A673 (cell line): ENCODE measurements around the gene DPH1. TPM values are rescaled to one million over a fixed set of nuclear protein-coding genes. Genes with fewer than 3 reads are reported as not detected.

Experiments used
- BruUV-seq: library from RNA; stranded (reverse); fragments of 400-500 nt; replicated peaks from 2 replicates; lab custom pipeline; 2021; lab: Mats Ljungman, UMichigan
- CTCF ChIA-PET: fragments of 300-600 bp; sonication (Branson Sonifier 250); formaldehyde crosslinking; loops from one replicate; lab custom pipeline; 2022; ENCODE audit warnings: antibody characterized with exemption; lab: Charles Lee
- POLR2A ChIA-PET: fragments of 300-600 bp; sonication (Branson Sonifier 250); formaldehyde crosslinking; loops from one replicate; lab custom pipeline; 2022; ENCODE audit warnings: antibody characterized with exemption; ENCODE audit not compliant: low non-redundant PET; lab: Charles Lee
- DNase-seq: peaks from one replicate; pipeline ENCODE4 v3.0.0-alpha.2; 2015; ENCODE audit warnings: low spot score
- H3K27ac ChIP-seq: fragments of 200-600 bp; sonication (generic); 2 replicates; pipeline ENCODE4 v1.5.1; 2016; ENCODE audit warnings: mixed run types, low read depth, mild to moderate bottlenecking, mixed read lengths, antibody characterized with exemption, low read length; ENCODE audit not compliant: poor library complexity, severe bottlenecking
- H3K27me3 ChIP-seq: fragments of 200-600 bp; sonication (generic); replicated peaks from 2 replicates; pipeline ENCODE4 v1.6.1; 2017; ENCODE audit warnings: mixed run types, low read depth, mild to moderate bottlenecking, mixed read lengths, antibody characterized with exemption, low read length; ENCODE audit not compliant: insufficient read depth, poor library complexity
- H3K36me3 ChIP-seq: fragments of 200-600 bp; sonication (generic); 2 replicates; pipeline ENCODE4 v1.6.1; 2016; ENCODE audit warnings: mixed run types, mild to moderate bottlenecking, mixed read lengths, antibody characterized with exemption, low read length; ENCODE audit not compliant: insufficient read depth, poor library complexity, severe bottlenecking
- H3K4me1 ChIP-seq: fragments of 200-600 bp; sonication (generic); 2 replicates; pipeline ENCODE4 v1.6.1; 2017; ENCODE audit warnings: mixed run types, mild to moderate bottlenecking, mixed read lengths, antibody characterized with exemption, low read length; ENCODE audit not compliant: insufficient read depth, poor library complexity, severe bottlenecking
- H3K4me3 ChIP-seq: fragments of 200-600 bp; sonication (generic); 2 replicates; pipeline ENCODE4 v1.5.1; 2016; ENCODE audit warnings: low read depth, mixed run types, mild to moderate bottlenecking, mixed read lengths, low read length; ENCODE audit not compliant: poor library complexity, severe bottlenecking
- H3K9me3 ChIP-seq: fragments of 200-600 bp; sonication (generic); 2 replicates; pipeline ENCODE4 v1.6.1; 2016; ENCODE audit warnings: mixed run types, low read depth, mild to moderate bottlenecking, mixed read lengths, antibody characterized with exemption, low read length; ENCODE audit not compliant: poor library complexity, severe bottlenecking
- EZH2 ChIP-seq: fragments of 200-600 bp; sonication (generic); IDR thresholded peaks from 2 replicates; pipeline ENCODE4 v1.6.1; 2017; ENCODE audit warnings: borderline replicate concordance, low read depth, mild to moderate bottlenecking, mixed read lengths, antibody characterized with exemption, low read length; ENCODE audit not compliant: poor library complexity, severe bottlenecking
- intact Hi-C: fragments of 100-400 bp; cut with micrococcal nuclease; formaldehyde crosslinking; loops from one replicate; pipeline ENCODE4 v1.10.0; 2022; ENCODE audit not compliant: unreplicated experiment
- total RNA-seq: library from RNA; stranded (reverse); gene quantifications from 2 replicates; pipeline ENCODE4 v1.2.3, GENCODE V29; 2021
- TF ChIP-seq, protein P1 (sequence below): fragments of 300-800, 200-600 bp; sonication (generic); conservative IDR thresholded peaks from 2 replicates; pipeline ENCODE4 v1.5.1; 2017; ENCODE audit warnings: low read depth, mild to moderate bottlenecking, antibody characterized with exemption, low read length, moderate library complexity, mixed read lengths

The DPH1 gene
- total RNA-seq, 1 experiment from 2014 or later: 51.1 TPM

DNA sequence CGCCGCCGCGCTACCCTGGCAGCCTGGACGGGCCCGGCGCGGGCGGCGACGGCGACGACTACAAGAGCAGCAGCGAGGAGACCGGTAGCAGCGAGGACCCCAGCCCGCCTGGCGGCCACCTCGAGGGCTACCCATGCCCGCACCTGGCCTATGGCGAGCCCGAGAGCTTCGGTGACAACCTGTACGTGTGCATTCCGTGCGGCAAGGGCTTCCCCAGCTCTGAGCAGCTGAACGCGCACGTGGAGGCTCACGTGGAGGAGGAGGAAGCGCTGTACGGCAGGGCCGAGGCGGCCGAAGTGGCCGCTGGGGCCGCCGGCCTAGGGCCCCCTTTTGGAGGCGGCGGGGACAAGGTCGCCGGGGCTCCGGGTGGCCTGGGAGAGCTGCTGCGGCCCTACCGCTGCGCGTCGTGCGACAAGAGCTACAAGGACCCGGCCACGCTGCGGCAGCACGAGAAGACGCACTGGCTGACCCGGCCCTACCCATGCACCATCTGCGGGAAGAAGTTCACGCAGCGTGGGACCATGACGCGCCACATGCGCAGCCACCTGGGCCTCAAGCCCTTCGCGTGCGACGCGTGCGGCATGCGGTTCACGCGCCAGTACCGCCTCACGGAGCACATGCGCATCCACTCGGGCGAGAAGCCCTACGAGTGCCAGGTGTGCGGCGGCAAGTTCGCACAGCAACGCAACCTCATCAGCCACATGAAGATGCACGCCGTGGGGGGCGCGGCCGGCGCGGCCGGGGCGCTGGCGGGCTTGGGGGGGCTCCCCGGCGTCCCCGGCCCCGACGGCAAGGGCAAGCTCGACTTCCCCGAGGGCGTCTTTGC, 28.0 kb downstream of the DPH1 start:
- intact Hi-C loops: no loop called here
- Histone ChIP-seq H3K9me3 (no peaks in the 10 kb centered on the region), H3K4me1 (peaks cover 19% of the 10 kb centered on the region), H3K4me3 (no peak overlapping the region), H3K27me3 (no peaks in the 10 kb centered on the region), H3K36me3 (no peaks in the 10 kb centered on the region), H3K27ac (no peak overlapping the region)
- no peak for DNase-seq
- CTCF ChIA-PET: interaction anchor here (0.5 to 3.4 kb wide), 3 partner anchors 127 to 187 kb away, joined by 6 to 47 read pairs (median 9); no protein-coding TSS in a partner anchor
- BruUV-seq: no TSS peak
- POLR2A ChIA-PET: no interaction called here
- TF ChIP-seq, protein P1, sequence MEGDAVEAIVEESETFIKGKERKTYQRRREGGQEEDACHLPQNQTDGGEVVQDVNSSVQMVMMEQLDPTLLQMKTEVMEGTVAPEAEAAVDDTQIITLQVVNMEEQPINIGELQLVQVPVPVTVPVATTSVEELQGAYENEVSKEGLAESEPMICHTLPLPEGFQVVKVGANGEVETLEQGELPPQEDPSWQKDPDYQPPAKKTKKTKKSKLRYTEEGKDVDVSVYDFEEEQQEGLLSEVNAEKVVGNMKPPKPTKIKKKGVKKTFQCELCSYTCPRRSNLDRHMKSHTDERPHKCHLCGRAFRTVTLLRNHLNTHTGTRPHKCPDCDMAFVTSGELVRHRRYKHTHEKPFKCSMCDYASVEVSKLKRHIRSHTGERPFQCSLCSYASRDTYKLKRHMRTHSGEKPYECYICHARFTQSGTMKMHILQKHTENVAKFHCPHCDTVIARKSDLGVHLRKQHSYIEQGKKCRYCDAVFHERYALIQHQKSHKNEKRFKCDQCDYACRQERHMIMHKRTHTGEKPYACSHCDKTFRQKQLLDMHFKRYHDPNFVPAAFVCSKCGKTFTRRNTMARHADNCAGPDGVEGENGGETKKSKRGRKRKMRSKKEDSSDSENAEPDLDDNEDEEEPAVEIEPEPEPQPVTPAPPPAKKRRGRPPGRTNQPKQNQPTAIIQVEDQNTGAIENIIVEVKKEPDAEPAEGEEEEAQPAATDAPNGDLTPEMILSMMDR: no peak
- no peak for TF ChIP-seq EZH2

- Histone ChIP-seq H3K36me3 (peaks cover 1% of the 10 kb centered on the region), H3K9me3 (no peaks in the 10 kb centered on the region), H3K27ac (no peak overlapping the region), H3K27me3 (no peaks in the 10 kb centered on the region), H3K4me1 (peaks cover 28% of the 10 kb centered on the region), H3K4me3 (no peak overlapping the region)
- intact Hi-C loops: no loop called here
- BruUV-seq: no TSS peak
- POLR2A ChIA-PET: no interaction called here
- CTCF ChIA-PET: interaction anchor here (0.5 to 2.0 kb wide), 3 partner anchors 39 to 186 kb away, joined by 3 to 9 read pairs (median 6); no protein-coding TSS in a partner anchor
- TF ChIP-seq, protein P1: peak; percentile 45
- TF ChIP-seq EZH2: no peak
- DNase-seq: no peak
These were observed 28.9 kb downstream of the DPH1 start for GRCh38 chr17:2058586-2059546.

DNA sequence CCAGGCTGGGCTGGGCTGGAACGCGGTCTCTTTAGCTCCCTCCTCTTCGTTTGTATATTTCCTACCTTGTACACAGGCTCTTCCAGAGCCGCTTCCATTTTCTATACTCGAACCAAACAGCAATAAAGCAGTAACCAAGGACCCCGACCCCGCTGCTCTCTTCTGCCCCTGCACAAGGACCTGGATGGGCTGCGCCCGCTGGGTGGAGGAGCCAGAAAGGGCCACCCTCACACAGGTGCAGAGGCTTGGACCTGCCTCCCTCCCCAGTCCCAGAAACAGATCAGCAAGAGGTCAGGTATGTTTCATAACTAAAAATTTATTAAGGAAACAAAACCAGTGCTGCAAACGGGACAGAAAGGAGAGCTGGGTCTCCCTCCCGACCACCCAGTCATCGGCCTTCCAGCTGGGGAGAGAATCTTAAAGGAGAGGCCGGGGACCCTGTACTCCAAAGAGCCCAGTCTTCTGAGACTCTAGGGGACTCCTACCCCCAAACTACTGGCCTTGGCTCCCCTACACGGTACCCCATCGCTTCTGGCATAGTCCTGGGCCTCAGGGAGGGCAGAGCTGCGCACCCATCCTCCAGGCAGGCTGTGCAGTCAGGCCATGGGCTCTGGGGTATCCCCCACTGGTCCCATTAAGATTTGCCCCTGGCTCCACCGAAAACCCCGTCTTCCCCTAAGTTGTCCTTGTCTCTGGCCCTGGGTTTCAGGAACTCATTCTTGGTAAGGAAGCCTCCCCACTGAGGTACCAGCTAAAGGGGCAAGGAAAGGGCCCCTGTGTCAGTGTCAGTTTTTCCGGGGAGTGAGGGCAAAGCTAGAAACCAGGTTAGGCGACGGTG, 29.8 kb downstream of the DPH1 start:
- POLR2A ChIA-PET: no interaction called here
- no peak overlapping the region for H3K4me3 ChIP-seq
- peak overlapping the region; percentile 2 for H3K27ac ChIP-seq
- H3K4me1 ChIP-seq: peaks cover 26% of the 10 kb centered on the region
- CTCF ChIA-PET: interaction anchor here (2.0 kb wide), 1 partner anchor 185 kb away, joined by 9 read pairs; no protein-coding TSS in a partner anchor
- H3K27me3 ChIP-seq: no peaks in the 10 kb centered on the region
- intact Hi-C loops: no loop called here
- H3K36me3 ChIP-seq: peaks cover 8% of the 10 kb centered on the region
- TSS peak; percentile 54 for BruUV-seq
- TF ChIP-seq EZH2: no peak
- TF ChIP-seq, protein P1: no peak
- no peaks in the 10 kb centered on the region for H3K9me3 ChIP-seq
- DNase-seq: no peak
